ENCODE measurements around the gene UNC5B.

UNC5B gene

GRCh38 chr10:71253981-71254818 is 41.8 kb downstream of the UNC5B start:
- no peak for DNase-seq (ENCODE audit: low read depth in 1 of 2, low spot score in 1 of 2)

- DNase-seq (ENCODE audit: low read depth in 1 of 2, low spot score in 1 of 2), result no peak
These were observed 42.6 kb downstream of the UNC5B start for GRCh38 chr10:71254834-71255549.

DNA sequence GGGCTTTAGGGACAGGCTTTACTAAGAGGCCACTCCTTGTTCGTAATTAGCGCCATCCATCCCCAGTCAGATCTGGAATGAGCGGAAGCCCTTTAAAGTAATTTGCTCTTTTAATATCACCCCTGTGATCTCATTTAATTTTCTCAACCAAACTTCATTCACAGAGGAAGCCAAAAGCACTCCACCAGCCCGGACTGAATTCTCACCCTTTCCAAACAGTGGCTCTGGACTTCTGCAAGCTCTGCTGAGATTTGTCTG is 43.1 kb downstream of the UNC5B start:
- DNase-seq (ENCODE audit: low read depth in 1 of 2, low spot score in 1 of 2), result no peak

- no peak for DNase-seq (ENCODE audit: low read depth in 1 of 2, low spot score in 1 of 2)
These were observed 43.7 kb downstream of the UNC5B start for GRCh38 chr10:71255808-71256660.

DNA sequence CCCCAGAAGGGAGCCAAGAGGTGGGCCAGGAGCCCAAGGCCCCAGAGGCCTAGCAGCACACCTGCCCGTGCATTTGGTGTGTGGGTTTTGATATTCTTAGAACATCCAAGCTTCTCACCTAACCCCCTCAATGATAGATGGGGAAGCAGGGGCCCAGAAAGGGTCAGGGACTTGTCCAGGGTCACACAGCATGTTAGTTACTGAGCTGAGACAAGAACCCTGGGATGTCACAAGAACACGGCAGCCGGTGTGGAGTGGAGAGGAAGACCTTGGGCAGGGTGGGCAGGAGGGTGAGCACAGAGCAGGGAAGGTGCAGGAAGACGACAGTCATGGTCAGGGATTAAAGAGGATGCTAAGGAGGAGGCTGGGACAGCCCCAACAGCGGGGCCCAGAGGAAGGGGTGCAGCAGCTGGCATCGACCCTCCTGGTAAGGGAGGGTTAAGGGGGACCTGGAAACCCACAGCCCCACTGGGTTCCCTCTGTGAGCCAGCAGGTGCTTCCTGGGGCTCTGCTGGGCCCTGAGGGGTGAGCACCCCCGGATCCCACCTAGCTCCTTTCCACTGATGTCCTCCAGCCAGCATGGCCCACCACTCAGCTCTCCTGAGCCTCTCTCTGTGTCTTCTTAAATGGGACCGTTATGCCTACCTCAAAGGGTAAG is 44.4 kb downstream of the UNC5B start:
- DNase-seq (ENCODE audit: low read depth in 1 of 2, low spot score in 1 of 2), result no peak

- DNase-seq (ENCODE audit: low read depth in 1 of 2, low spot score in 1 of 2), result no peak
These were observed 45.1 kb downstream of the UNC5B start for GRCh38 chr10:71257319-71257997.

GRCh38 chr10:71258046-71258445 is 45.7 kb downstream of the UNC5B start:
- no peak for DNase-seq (ENCODE audit: low read depth in 1 of 2, low spot score in 1 of 2)

GRCh38 chr10:71258446-71259145 is 46.2 kb downstream of the UNC5B start:
- DNase-seq (ENCODE audit: low read depth in 1 of 2, low spot score in 1 of 2), result no peak

DNA sequence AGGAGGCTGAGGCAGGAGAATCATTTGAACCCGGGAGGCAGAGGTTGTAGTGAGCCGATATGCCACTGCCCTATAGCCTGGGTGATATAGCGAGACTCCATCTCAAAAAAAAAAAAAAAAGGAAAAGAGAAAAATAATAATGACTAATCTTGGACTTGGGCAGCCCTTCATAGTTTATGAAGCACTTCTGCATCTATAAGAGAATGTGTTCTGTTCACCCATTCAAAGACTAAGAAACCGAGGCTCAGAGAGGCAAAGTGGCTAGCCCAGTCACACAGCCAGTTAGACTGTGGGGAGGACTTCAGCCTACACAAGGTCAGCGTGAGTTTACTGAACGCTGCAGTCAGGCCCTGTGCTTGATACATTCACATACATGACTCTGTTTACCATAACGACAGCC is 46.9 kb downstream of the UNC5B start:
- DNase-seq (ENCODE audit: low read depth in 1 of 2, low spot score in 1 of 2), result no peak

DNA sequence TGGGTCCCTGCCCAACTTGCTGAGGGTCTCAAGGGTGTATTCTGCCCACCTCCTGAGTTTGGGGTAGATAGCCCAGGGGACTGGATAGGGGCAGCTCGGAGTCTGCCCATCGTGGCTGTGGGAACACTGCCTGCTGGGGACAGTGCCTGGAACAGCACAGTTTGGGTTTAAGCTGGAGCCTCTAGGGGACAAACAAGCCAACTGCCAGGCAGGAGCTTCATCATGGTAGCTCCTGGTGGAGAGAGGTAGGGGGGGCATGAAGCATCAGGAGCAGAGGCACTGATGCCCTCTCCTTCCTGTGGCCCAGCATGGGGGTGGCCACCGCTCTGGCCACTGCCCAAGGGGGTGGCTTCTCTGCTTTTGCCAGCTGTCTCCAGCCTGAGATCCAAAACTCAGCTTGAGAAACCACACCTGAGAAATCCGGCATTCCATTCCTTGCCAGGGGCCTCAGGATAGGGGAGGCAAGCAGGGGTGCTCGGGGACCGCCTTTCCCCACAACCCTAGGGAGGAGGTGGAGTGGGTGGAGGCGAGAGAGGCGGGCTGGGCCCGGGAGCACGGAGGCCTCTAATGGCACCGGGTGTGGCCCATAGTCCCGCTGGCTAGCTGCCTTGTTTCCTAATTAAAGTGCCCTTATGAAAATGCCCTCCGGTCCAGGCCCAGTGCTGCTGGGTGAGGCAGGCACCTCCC is 47.6 kb downstream of the UNC5B start:
- DNase-seq (ENCODE audit: low read depth in 1 of 2, low spot score in 1 of 2), result no peak

DNA sequence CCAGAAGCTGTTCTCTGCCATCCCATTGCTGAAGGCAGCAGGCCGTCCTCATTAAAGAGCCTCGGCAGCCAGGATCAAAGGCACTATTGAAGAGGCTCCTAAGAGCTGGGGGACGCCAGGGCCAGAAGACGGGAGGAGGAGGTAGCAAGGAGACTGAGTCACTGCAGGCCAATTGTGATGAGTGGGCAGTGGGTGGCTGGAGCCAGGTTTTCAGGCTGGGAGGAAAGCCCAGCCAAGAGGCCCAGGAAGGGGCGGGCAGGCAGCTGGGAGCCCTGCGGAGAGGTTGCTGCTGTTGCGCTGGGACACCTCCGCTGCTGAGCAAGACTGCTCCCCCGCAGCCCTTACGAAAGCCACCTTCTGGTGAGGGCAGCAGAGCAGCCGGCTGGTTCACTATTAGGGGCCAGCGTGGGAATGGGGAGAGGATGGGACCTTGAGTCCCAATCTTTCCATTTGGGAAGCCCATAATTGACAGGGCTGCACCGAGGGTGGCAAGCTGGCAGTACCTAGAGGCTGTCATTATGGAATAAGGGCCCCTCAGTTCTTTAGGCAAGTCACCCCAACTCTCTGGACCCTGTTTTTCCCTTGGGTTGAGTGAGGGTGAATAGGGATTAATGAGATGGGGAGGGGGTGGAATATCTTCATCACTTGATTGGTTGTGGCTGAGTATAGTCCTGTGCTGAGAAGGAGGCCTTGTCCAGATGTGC is 48.4 kb downstream of the UNC5B start:
- no peak for DNase-seq (ENCODE audit: low read depth in 1 of 2, low spot score in 1 of 2)

DNA sequence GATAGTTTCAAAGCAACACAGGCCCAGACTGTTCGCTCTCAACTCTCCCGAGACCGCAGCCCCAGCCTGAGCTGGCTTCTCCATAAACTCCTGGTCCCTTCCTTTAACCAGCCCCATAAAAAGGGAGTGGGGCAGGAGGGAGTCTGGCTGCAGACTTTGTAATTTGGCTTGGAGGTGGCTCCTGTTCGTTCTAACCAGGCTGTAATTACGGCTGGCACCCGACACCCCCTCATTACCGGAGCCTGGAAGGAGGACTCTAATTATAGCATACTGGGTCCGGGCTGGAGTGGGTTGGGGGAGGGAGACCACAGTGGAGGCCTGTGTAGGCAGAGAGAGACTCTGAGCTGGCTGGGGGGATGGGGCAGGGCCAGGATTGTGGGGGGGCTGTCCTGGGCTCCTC is 49.7 kb downstream of the UNC5B start:
- DNase-seq (ENCODE audit: low read depth in 1 of 2, low spot score in 1 of 2), result no peak

- no peak for DNase-seq (ENCODE audit: low read depth in 1 of 2, low spot score in 1 of 2)
These were observed 50.4 kb downstream of the UNC5B start for GRCh38 chr10:71262817-71263216.

DNA sequence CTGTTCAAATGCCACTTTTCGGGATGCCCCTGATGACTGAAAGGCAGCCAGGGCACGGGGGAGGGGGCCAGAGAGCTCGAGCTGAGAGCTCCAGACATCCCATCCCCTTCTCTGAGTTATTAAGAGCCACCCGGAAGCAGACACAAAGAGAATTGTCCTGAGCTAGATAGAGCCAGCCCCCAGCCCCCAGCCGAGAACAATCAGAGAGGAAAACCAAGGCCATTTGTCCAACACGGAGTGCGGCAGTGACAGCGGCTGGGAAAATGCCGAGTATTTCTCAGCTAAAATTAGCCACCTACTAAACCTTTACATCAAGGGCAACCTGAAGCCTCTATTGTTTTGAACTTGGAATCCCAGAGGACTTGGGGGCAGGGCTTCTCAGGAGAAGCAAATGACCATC is 51.0 kb downstream of the UNC5B start:
- no peak for DNase-seq (ENCODE audit: low read depth in 1 of 2, low spot score in 1 of 2)

- DNase-seq (ENCODE audit: low read depth in 1 of 2, low spot score in 1 of 2), result no peak
These were observed 52.2 kb downstream of the UNC5B start for GRCh38 chr10:71264345-71265200.

GRCh38 chr10:71265201-71265575 is 52.8 kb downstream of the UNC5B start:
- DNase-seq (ENCODE audit: low read depth in 1 of 2, low spot score in 1 of 2), result no peak

GRCh38 chr10:71265618-71266146 is 53.3 kb downstream of the UNC5B start:
- no peak for DNase-seq (ENCODE audit: low read depth in 1 of 2, low spot score in 1 of 2)

Data from activated CD4-positive, alpha-beta T cell treated with anti-CD3 and anti-CD28 coated beads, Interleukin-2, amount 50 U/mL, for 24 hours (primary cell).